ENCODE data around the gene MTNR1A.

- no peak for TF ChIP-seq EP300 (IDR thresholded peaks at IDR 0.05; ENCODE audit: borderline replicate concordance)
- no peak for TF ChIP-seq ZBTB7A (IDR thresholded peaks at IDR 0.05; ENCODE audit: low read depth)
- TF ChIP-seq TAF1 (IDR thresholded peaks at IDR 0.05; ENCODE audit: low read depth): no peak
- no peak for TF ChIP-seq FOXM1 (IDR thresholded peaks at IDR 0.05; ENCODE audit: borderline replicate concordance, low read depth)
- TF ChIP-seq EGR1 (IDR thresholded peaks at IDR 0.05): no peak
- TF ChIP-seq CREB1 (IDR thresholded peaks at IDR 0.05; ENCODE audit: low read depth): no peak
- no peak for TF ChIP-seq CEBPB (IDR thresholded peaks at IDR 0.05)
- no peak for TF ChIP-seq RAD21 (IDR thresholded peaks at IDR 0.05; ENCODE audit: low read depth)
- TF ChIP-seq MAX (IDR thresholded peaks at IDR 0.05): no peak
- no peak for TF ChIP-seq TEAD4 (IDR thresholded peaks at IDR 0.05)
Measured at GRCh38 chr4:186588503-186588902, 33.1 kb upstream of the MTNR1A start.
